Gastroesophageal sphincter (tissue), 4 donors: ENCODE results near the gene MAP4K4. TPM values are rescaled to one million over a fixed set of nuclear protein-coding genes. Genes with fewer than 3 reads are reported as not detected.

Experiments used
- ATAC-seq: fragments of 150-250 bp; one replicate; pipeline ENCODE4 v1.9.1; 2016; ENCODE audit warnings: mild to moderate bottlenecking, moderate library complexity
- H3K27ac ChIP-seq, 4 donors: fragments of 200-600 bp; sonication (generic) in 3 of 4; 1 replicate in 3 of 4; 2 replicates in 1 of 4; pipeline ENCODE4 v1.5.1; 2016 to 2019
- H3K27me3 ChIP-seq: fragments of 200-600 bp; sonication (generic); one replicate; pipeline ENCODE4 v1.5.1; 2019
- H3K36me3 ChIP-seq, 2 donors: fragments of 200-600 bp; sonication (generic); one replicate each; pipeline ENCODE4 v1.5.1; 2019; ENCODE audit warnings: control low read depth in 1 of 2
- H3K4me1 ChIP-seq, 3 donors: fragments of 200-600 bp; sonication (generic); 1 replicate in 2 of 3; 2 replicates in 1 of 3; pipeline ENCODE4 v1.5.1; 2016 to 2019; ENCODE audit warnings: control low read depth in 2 of 3
- H3K4me3 ChIP-seq, 2 donors: fragments of 200-600 bp; sonication (generic); one replicate each; pipeline ENCODE4 v1.5.1; 2019; ENCODE audit warnings: mild to moderate bottlenecking in 1 of 2, moderate library complexity in 1 of 2
- H3K9me3 ChIP-seq, 3 donors: fragments of 200-600 bp; sonication (generic); one replicate each; pipeline ENCODE4 v1.5.1; 2017 to 2019; ENCODE audit warnings: control low read depth in 2 of 3
- EP300 ChIP-seq: sonication (generic); formaldehyde crosslinking; IDR thresholded peaks from one replicate; pipeline ENCODE4 v1.6.1; 2017; ENCODE audit warnings: antibody characterized with exemption, mild to moderate bottlenecking
- POLR2A ChIP-seq, 2 donors: fragments of 450-650 bp; IDR thresholded peaks; one replicate each; pipeline ENCODE4 v1.6.1; 2017; ENCODE audit warnings: antibody characterized with exemption in 2 of 2, mild to moderate bottlenecking in 2 of 2, moderate library complexity in 1 of 2
- POLR2AphosphoS5 ChIP-seq: sonication (generic); formaldehyde crosslinking; IDR thresholded peaks from one replicate; pipeline ENCODE4 v1.6.1; 2017; ENCODE audit warnings: antibody characterized with exemption
- WGBS, 2 donors: methylation state at CpG; one replicate each; pipeline ENCODE4 v1.1.5; 2018; ENCODE audit warnings: low coverage in 1 of 2; 5-methylcytosine and 5-hydroxymethylcytosine counted together
- total RNA-seq, 4 donors: library from RNA; depleted of rRNA; stranded (reverse); fragments of >200 nt; gene quantifications; one replicate each; pipeline ENCODE4 v1.1.0, GENCODE V29; 2016
- TF ChIP-seq, protein P1 (sequence below), 4 experiments: fragments of 200-600 bp in 2 of 4; fragments of 450-650 bp in 2 of 4; sonication (generic) in 1 of 4; IDR thresholded peaks; one replicate each; pipeline ENCODE4 v1.5.1; 2017 to 2019; ENCODE audit warnings: antibody characterized with exemption in 4 of 4, mild to moderate bottlenecking in 2 of 4, moderate library complexity in 2 of 4

MAP4K4 gene
- 10 to 100 TPM; 35.8 to 59.5 (median 48.9) TPM for total RNA-seq

- Histone ChIP-seq H3K36me3 (no peaks in the 10 kb centered on the region), H3K27me3 (no peaks in the 10 kb centered on the region), H3K27ac (peak within 1 kb of the TSS; percentile 68 to 93 (median 90)), H3K4me3 (peak within 1 kb of the TSS; percentile 67 to 71), H3K9me3 (peaks cover 0 to 10% (median 0%) of the 10 kb centered on the region in 3 donors), H3K4me1 (peaks cover 0 to 52% (median 0%) of the 10 kb centered on the region in 3 donors)
- 0% methylated on average over 8 of the region's 129 CpGs; no CpG with 5 or more reads in 1 of the 2 donors for WGBS, 2 donors
- ATAC-seq = peak; percentile 89
- peak; percentile 7 for TF ChIP-seq POLR2AphosphoS5
- peak; percentile 33 to 50 for TF ChIP-seq POLR2A (IDR thresholded peaks at IDR 0.05)
- TF ChIP-seq, protein P1, sequence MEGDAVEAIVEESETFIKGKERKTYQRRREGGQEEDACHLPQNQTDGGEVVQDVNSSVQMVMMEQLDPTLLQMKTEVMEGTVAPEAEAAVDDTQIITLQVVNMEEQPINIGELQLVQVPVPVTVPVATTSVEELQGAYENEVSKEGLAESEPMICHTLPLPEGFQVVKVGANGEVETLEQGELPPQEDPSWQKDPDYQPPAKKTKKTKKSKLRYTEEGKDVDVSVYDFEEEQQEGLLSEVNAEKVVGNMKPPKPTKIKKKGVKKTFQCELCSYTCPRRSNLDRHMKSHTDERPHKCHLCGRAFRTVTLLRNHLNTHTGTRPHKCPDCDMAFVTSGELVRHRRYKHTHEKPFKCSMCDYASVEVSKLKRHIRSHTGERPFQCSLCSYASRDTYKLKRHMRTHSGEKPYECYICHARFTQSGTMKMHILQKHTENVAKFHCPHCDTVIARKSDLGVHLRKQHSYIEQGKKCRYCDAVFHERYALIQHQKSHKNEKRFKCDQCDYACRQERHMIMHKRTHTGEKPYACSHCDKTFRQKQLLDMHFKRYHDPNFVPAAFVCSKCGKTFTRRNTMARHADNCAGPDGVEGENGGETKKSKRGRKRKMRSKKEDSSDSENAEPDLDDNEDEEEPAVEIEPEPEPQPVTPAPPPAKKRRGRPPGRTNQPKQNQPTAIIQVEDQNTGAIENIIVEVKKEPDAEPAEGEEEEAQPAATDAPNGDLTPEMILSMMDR (IDR thresholded peaks at IDR 0.05) = peak in 3 of 4 experiments; percentile 46 to 56 (median 46)
- TF ChIP-seq EP300 = no peak
Observed at GRCh38 chr2:101697124-101698013, at the start of gene MAP4K4. Gene MAP4K4 (plus strand): TSS chr2:101697707. CDS start chr2:101698081, 374 bp downstream.

DNA sequence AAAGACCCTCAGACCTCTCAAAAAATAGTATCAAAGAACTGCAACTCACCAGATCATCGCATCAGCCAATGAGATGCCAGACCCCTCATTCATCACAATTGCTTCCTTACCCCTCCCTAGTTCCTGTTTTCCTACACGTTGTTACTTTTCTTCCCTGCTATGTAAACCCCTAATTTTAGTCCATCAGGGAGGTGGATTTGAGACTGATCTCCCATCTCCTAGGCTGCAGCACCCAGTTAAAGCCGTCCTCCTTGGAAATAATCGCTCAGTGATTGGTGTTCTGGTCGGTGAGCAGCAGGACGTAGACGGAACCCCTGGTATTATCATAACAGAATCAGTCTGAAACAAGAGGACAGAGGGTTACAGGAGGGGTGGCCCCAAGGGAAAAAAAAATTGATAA, 44.0 kb upstream of the MAP4K4 start:
- no peak for TF ChIP-seq POLR2A (IDR thresholded peaks at IDR 0.05)
- TF ChIP-seq EP300 = no peak
- TF ChIP-seq POLR2AphosphoS5 = no peak
- TF ChIP-seq, protein P1 (IDR thresholded peaks at IDR 0.05) = no peak
- Histone ChIP-seq H3K27me3 (no peaks in the 10 kb centered on the region), H3K4me1 (peaks cover 0 to 17% (median 0%) of the 10 kb centered on the region in 3 donors), H3K9me3 (no peaks in the 10 kb centered on the region), H3K27ac (no peak overlapping the region), H3K36me3 (no peaks in the 10 kb centered on the region), H3K4me3 (no peak overlapping the region)
- 78 to 83% methylated on average over 3 to 5 of the region's 7 CpGs for WGBS, 2 donors
- ATAC-seq = no peak

- TF ChIP-seq POLR2A (IDR thresholded peaks at IDR 0.05) (no peak), POLR2AphosphoS5 (peak; percentile 28), EP300 (no peak)
- TF ChIP-seq, protein P1 (IDR thresholded peaks at IDR 0.05) = no peak
- H3K36me3 ChIP-seq = no peaks in the 10 kb centered on the region
- peak; percentile 48 for ATAC-seq
- WGBS, 2 donors = 16 to 17% methylated on average over 4 of the region's 5 CpGs
- no peaks in the 10 kb centered on the region for H3K9me3 ChIP-seq
- peaks cover 0 to 17% (median 0%) of the 10 kb centered on the region in 3 donors for H3K4me1 ChIP-seq
- H3K27ac ChIP-seq = peak overlapping the region in 3 of 4 donors; percentile 52 to 66 (median 56)
- H3K4me3 ChIP-seq = no peak overlapping the region
- no peaks in the 10 kb centered on the region for H3K27me3 ChIP-seq
Observed at GRCh38 chr2:101655702-101656422, 41.6 kb upstream of the MAP4K4 start.

GRCh38 chr2:101657787-101658186, 39.7 kb upstream of the MAP4K4 start:
- ATAC-seq = no peak
- Histone ChIP-seq H3K4me3 (no peak overlapping the region), H3K9me3 (no peaks in the 10 kb centered on the region), H3K4me1 (peaks cover 0 to 17% (median 0%) of the 10 kb centered on the region in 3 donors), H3K36me3 (no peaks in the 10 kb centered on the region), H3K27ac (no peak overlapping the region), H3K27me3 (no peaks in the 10 kb centered on the region)
- TF ChIP-seq EP300 = no peak
- TF ChIP-seq, protein P1 (IDR thresholded peaks at IDR 0.05) = no peak
- WGBS, 2 donors = 88 to 100% methylated on average over 2 of the region's 6 CpGs
